ENCODE results near the gene OR2B2.
"Not testable (repeated sequence)": the region's sequence is repeated elsewhere in the genome, so short reads cannot be mapped to it uniquely, and the experiment has no call there.

The OR2B2 gene

DNA sequence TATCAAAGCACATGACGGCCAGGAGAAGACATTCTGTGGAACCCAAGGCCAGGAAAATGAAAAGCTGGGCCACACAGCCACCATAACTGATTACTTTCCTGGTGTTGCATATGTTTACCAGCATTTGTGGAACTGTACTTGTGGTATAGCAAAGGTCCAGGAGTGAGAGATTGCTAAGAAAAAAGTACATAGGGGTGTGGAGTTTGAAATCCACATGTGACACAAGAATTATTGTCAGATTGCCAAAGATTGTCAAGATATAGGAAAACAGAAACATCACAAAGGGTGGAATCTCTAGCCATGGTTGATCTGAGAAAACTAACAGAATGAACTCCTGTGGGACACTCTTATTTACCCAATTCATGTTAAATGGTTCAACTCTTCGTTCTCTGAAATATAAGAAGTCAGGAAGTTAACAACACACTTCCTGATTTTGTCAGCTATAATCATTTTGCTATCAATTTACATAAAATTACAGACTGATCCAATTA is at the start of gene OR2B2:
OR2B2 (minus strand) TSS at position 441 of the 491 bp plus-strand sequence; CDS start at position 364, 77 bp downstream.
- no peak for DNase-seq (ENCODE audit: low spot score)

DNA sequence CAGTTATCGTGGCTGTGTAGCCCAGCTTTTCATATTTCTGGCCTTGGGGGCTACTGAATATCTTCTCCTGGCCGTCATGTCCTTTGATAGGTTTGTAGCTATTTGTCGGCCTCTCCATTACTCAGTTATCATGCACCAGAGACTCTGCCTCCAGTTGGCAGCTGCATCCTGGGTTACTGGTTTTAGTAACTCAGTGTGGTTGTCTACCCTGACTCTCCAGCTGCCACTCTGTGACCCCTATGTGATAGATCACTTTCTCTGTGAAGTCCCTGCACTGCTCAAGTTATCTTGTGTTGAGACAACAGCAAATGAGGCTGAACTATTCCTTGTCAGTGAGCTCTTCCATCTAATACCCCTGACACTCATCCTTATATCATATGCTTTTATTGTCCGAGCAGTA is 45.3 kb upstream of the OR2B2 start:
- no peak for DNase-seq (ENCODE audit: low spot score)

DNA sequence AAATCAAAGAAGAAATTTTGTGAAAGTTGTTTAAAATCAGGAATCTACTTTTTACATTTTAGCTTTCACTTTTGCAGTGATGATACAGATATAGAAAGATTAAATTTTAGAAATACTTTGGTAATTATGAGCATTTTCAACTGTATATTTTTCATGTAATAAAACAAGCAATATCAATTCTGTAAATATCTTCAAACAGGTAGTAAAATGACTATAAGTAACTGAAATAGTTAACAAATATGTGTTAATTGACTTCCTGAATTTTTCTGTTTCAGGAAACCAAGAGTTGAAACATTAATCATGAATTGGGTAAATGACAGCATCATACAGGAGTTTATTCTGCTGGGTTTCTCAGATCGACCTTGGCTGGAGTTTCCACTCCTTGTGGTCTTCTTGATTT is 44.7 kb upstream of the OR2B2 start, which contains the start of gene OR2B6:
OR2B6 (plus strand) TSS at position 301 of the 400 bp plus-strand sequence; CDS start at position 301, 0 bp downstream.
- no peak for DNase-seq (ENCODE audit: low spot score)

DNA sequence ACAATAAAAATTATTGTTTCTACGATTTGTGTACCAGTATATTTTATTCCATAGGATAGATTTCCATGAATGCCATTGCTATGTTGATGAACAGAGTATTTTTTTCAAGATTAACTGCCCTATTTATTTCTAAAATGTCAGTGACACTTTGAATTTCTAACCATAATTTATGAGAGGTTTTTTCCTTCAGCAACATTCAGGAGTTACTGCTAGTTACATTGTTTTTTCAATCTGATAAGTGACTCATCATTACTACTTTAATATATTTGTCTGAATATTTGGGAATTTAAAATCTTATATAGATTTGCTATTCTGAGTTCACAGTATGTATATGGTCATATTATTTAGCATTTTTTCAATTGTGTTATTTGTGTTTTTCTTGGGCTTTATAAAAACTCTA is 38.8 kb upstream of the OR2B2 start:
- no peak for DNase-seq (ENCODE audit: low spot score)

DNA sequence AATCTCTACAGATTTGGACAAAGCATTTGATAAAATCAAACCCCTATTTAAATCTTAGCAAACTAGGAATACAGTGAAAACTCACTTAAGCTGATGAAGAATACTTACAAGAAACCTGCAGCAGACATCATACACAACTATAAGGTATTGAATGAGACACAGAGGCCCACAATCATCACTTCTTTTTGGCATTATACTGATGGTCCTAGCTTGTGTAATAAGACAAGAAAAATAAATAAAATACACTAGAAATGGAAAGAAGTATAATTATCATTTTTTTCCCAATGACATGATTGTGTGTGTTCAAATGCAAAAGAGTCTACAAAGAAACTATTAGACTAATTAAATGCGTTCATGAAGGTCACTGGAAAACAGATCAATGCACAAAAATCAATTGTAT is 36.0 kb upstream of the OR2B2 start:
- no peak for DNase-seq (ENCODE audit: low spot score)

DNA sequence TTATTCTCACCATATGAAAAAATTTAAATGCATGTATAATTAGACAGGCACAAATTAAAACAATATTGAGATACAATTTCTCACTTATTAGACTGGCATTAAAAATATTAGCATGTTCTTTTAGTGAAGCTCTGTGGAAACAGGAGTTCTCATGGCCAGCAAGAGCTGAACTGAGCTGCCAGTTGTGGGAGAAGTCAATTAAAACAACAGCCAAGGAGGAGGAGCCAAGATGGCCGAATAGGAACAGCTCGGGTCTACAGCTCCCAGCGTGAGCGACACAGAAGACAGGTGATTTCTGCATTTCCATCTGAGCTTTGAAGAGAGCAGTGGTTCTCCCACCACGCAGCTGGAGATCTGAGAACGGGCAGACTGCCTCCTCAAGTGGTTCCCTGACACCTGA is 30.9 kb upstream of the OR2B2 start:
- not testable (repeated sequence) for DNase-seq (ENCODE audit: low spot score)

DNA sequence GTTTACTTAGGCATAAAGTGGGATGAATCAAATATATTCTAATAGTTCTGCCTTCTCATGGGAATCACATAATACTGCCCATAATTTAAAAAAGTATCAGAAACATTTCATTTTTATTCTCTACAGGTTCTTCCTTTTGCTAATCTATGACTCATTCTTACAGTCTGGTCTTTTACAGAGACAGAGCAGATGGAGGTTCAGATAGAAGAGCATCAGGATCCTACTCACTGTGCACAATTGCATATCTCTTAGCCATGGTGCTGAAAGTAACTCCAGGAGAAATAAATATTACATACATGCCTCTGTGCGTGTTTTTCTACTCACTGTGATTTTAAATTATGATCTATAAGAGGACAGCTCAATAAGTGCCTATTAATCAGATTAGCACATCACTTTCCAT is 28.6 kb upstream of the OR2B2 start:
- DNase-seq (ENCODE audit: low spot score): no peak

DNA sequence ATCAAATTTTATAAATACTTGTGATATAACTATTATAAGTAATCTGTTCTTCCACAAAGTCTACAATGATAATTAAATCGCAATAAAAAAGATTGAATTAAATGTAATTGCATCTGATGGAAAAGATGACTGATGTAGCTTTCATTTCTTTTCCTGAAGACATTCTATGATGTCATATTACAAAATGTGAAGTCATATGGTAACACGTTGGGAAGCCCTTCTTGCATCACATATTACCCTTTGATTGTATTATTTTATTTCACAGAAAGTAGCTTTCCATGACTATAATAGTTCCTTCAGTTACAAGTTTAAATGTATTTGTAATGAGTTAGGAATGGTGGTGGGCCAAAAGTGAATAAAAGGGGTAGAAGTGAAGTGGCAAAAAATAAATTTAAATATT is 19.0 kb upstream of the OR2B2 start:
- no peak for DNase-seq (ENCODE audit: low spot score)

DNA sequence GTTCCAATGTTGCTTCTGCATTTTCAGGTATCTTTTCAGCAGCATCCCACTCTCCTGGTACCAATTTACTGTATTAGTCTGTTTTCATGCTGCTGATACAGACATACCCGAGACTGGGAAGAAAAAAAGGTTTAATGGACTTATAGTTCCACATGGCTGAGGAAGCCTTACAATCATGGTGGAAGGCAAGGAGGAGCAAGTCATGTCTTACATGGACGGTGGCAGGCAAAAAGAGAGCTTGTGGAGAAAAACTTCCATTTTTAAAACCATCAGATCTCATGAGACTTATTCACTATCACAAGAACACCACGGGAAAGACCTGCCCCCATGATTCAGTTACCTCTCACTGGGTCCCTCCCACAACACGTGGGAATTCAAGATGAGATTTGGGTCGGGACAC is 17.7 kb upstream of the OR2B2 start:
- not testable (repeated sequence) for DNase-seq (ENCODE audit: low spot score)

DNA sequence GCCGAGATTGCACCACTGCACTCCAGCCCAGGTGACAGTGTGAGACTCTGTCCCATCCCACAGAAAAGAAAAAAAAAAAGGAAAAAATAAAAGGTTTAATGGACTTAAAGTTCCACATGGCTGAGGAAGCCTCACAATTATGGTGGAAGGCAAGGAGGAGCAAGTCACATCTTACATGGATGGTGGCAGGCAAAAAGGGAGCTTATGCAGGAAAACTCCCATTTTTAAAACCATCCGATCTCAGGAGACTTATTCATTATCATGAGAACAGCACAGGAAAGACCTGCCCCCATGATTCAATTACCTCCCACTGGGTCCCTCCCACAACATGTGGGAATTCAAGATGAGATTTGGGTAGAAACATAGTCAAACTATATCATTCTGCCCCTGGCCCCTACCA is 15.8 kb upstream of the OR2B2 start:
- DNase-seq (ENCODE audit: low spot score): not testable (repeated sequence)

DNA sequence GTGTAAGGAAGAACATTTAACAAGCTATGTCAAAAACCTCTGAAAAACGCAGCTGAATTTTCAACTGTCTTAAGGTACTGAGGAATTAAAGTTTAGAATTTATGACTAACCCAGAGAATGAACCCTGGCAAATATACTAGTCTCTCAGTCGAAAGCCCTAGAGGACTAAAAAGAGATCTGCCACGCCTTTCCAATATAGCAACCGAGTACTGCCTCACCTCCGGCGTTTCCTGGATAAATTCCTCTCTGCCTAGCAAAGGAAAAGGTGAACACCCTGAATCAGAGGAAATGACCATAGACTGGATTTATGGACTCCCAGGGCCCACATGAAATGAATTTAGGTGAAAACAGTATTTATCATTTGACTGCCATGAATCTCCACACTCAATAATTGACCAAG is 12.0 kb upstream of the OR2B2 start:
- no peak for DNase-seq (ENCODE audit: low spot score)

DNA sequence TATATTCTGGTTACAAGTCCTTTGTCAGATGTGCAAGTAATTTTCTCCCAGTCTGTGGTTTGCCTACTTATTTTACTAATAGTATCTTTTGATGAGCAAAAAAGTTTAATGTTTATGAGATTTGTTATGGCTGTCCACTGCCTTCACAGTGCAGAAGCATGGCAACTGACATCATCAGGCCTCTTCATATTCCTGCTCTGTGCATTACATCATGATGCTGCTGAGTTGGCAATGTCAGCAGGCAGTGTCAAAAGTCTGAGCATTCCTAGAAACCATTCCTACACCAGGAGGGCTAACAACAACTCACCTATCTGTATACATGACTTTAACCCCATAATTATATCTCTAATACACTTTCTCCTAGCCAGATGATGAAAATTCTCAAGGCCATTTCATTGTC is 10.8 kb upstream of the OR2B2 start:
- DNase-seq (ENCODE audit: low spot score): no peak

DNA sequence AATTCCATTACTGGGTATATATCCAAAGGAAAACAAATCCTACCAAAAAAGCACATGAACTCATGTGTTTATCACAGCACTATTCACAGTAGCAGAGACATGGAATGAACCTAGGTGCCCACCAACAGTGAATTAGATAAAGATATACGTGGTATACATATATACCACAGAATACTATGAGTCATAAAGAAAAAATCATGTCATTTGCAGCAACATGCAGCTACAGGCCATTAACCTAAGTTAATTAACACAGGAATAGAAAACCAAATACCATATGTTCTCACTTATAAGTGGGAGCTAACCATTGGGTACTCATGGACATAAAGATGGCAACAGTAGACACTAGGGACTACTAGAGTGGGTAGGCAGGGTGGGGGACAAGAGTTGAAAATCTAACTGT is 4.2 kb downstream of the OR2B2 start:
- DNase-seq (ENCODE audit: low spot score): no peak

DNA sequence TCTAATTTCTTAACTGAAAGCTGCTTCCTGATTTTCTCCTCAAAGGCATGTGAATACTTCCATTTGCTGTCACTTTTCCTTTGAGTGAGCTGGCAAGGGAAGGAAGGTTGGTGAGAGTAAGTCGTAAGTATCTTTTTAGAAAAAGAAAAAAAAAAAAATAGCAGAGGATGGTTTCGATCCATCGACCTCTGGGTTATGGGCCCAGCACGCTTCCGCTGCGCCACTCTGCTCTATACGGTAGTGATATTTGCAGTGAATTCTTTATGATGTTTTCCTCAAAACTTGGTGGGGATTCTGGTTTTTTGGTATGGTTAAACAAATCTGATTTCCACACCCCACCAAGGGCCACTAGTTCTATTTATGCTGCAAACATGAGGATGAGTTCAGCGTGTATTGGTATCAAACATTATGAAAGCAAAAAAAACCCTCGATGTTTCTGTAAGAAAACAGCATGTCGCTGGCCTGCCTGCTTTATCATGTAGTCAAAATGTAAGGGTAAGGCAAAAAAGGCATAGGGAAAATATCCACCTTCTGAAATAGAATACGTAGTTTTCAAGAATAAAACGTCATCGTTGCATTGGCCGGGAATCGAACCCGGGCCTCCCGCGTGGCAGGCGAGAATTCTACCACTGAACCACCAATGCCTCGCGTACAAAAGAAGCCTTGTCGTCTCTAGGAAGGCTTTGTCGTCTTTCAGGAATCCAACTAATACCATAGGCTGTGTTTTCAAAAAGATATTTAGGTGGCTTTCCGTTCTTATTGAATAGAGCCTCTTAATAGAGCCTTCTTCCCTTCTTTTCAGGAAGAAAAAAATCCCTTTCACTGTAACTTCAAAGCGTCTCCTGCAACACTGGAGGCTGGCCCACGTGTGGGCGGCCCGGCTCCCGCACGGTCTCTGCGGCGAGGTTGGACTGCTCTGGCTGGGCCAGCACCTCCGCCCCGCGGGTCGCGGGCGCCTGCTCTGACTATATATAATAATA is 9.6 kb downstream of the OR2B2 start:
- DNase-seq (ENCODE audit: low spot score): peak; percentile 85

DNA sequence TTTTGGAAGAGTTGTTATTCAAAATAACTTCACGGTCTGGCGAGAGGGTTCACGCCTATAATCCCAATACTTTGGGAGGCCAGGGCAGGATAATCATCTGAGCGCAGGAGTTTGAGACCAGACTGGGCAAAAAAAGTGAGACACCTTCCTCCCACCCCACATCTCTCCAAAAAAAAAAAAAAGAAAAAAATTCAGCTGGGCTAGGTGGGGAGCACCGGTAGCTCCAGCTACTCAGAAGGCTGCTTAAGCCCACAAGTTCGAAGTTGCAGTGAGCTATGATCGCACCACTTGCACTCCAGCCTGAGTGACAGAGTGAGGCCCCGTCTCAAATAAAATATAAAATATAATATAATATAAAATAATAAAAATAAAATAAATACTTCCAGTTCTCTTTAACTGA is 10.4 kb downstream of the OR2B2 start:
- DNase-seq (ENCODE audit: low spot score): no peak

DNA sequence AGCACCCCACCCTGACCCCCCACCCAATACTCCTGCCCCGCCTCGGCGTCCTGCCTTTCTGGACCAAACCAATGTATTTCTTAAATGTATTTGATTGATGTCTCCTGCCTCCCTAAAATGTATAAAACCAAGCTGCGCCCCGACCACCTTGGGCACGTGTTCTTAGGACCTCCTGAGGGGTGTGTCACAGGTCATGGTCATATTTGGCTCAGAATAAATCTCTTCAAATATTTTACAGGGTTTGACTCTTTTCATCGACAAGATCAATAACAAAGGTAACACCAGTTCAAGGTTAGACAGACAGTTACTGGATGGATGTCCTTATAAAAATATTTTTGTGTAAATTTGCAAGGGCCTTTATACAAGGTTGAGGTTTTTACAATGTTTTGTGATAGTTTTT is 12.0 kb downstream of the OR2B2 start:
- not testable (repeated sequence) for DNase-seq (ENCODE audit: low spot score)

DNA sequence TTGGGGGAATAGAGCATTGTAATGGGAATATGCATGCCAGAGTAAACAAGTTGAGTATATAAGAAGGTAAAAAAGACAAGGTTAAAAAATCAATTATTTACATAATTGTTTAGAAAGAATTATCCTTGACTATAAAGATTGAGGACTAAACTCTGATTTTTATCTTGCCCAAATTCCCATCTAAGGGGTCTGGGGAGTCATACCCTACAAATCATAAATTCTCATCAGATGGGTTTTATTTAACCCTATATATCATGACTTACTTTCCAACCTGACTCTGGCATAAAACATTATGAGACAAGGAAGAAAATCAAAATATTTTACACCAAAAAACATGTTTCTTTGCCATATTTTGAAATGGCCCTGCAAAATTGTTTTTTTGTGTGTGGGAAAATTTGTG is 12.7 kb downstream of the OR2B2 start:
- DNase-seq (ENCODE audit: low spot score): no peak

DNA sequence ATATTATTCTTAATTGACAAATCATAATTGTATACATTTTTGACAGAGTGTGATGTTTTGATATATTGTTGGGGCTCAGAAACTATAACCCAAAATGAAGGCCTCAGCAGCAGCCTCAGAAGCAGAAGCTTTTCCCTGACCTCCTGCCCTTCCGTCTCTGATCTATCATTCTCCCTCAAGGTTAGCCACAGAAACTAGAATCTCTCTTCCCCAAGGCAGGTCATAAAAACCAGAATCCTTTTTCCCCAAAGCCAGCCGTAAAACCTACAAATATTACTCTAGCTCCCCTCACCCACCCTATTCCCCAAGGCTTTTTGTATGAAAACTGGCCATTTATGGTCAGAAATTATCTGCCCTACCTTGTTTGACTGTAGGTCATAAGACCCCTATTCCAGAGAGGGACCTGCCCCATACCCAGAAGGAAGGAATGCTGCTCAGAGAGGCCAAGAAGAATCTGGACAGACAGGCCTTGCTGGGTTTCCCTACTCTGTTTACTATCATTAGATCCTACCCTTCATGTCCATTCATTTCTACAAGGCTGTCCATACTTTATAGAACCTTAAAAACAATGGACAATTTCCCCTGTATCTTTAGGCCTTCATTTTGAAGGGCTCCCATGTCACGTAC is 14.5 kb downstream of the OR2B2 start:
- no peak for DNase-seq (ENCODE audit: low spot score)

DNA sequence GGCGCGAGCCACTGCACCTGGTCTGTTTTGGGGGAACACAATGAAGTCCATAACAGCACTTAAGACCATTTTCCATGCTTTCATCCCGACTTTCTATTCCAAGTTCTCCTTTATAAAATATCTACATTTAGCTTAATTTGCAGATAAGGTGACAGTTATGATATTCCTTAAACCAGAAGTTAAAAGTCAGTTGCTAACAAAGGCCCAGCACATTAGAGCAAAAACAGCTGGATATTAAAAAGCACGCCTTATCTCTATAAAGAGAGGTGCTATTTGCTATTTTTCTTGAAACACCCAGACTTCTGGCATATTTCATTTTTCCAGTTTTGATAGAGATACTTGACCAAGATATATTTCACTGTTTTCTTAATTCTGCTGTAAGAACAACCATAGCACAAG is 15.8 kb downstream of the OR2B2 start:
- no peak for DNase-seq (ENCODE audit: low spot score)

DNA sequence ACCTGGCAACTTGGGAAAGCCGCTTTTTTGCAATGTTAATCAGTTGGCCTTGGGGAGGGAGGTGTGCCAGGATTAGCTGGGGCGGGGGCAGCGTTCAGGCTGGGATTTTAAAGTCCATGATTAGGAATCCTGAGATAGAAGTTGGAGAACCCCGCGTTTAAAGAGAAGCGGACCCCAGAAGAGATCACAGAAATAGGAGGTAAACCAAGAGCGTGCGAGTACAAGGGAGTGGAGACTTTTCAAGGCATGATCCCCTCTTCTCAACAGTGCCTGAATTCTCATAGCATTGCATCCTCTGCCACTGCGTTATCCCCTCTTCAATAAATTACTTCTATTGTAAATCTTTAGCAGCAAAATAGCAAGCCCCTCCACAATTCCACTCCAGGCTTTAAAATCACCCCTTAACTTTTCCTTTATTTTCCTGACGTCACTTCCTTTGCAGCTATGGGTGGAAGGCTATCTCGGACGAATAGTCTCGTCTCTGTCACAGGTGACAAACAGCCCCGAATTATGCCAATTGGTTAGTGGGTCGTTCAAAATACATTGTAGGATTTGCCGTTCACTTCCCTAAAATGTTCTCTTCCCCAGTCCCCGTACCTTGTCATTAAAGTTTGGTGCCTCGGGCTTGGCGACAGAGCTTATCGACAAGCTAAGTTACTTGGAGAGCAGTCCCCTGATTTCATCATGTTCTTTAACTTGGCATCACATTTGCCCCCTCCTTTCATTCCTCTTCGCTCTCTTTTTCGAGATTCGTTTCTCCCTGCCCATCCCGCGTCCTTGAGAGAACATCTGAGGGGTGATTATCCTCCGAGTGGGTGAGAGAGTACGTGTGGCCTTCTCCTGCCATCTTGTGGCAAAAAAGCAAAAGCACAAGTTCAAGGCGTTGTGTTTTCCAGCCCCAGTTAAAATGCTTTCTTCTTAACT is 17.1 kb downstream of the OR2B2 start:
- peak; percentile 81 for DNase-seq (ENCODE audit: low spot score)

DNA sequence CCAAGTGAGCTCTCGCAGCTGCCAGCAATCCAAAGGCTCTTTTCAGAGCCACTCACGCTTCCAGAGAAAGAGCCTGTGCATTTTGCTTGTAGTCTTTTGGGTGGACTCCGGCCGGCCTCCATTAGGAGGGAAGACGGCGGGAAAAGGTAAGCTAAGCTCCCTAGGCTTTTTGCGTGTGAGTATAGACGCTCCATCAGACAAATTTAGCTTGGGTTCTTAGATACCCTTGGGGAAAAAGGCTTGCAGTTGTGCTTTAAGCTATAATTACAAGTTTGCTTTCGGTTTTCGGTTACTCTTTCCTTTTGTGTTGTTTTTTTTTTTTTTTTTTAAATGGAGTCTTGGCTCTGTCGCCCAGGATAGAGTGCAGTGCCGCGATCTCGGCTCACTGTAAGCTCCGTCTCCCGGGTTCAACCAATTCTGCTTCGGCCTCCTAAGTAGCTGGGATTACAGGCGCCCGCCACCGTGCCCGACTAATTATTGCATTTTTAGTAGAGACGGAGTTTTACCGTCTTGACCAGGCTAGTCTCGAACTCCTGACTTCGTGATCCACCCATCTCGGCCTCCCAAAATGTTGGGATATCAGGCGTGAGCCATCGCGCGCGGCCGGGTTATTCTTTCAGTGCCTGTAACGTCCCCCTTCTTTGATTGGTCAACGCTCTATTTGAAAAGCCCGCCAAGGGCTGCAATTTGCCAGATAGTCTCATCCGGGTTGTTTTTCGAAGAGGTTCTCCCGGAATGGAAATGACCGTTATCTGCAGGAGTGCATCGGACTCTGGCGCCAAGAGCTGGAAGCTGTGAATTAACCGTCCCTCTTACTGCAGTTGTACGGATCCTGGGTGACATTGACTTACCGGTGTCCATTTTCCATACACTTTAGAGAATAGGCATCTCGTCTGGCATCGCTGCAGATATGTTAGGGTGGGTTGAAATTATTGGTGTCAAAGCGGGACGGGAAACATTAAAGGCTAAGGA is 18.1 kb downstream of the OR2B2 start:
- peak; percentile 93 for DNase-seq (ENCODE audit: low spot score)
